SU-DHL-6 (cell line): Measurements from ENCODE around the gene USP10.

Experiments used
- H2AFZ ChIP-seq: fragments of 200-600 bp; sonication (generic); 2 replicates; pipeline ENCODE4 v1.6.1; 2014; ENCODE audit warnings: low read depth, mild to moderate bottlenecking, moderate library complexity, mixed read lengths, antibody characterized with exemption, low read length; ENCODE audit not compliant: severe bottlenecking
- H3F3A ChIP-seq: fragments of 200-600 bp; shearing (Covaris generic); 2 replicates; pipeline ENCODE4 v1.6.0; 2016; ENCODE audit warnings: antibody characterized with exemption, mild to moderate bottlenecking; ENCODE audit not compliant: insufficient read depth
- H3K27ac ChIP-seq: fragments of 200-600 bp; sonication (generic); 2 replicates; pipeline ENCODE4 v1.5.1; 2016; ENCODE audit warnings: low read depth, mild to moderate bottlenecking, low read length, moderate library complexity, mixed read lengths
- H3K27me3 ChIP-seq: fragments of 200-600 bp; sonication (generic), shearing (Covaris generic); 2 replicates; pipeline ENCODE4 v1.6.0; 2014; ENCODE audit warnings: mild to moderate bottlenecking, low read length
- H3K36me3 ChIP-seq: fragments of 200-600 bp; sonication (generic); 2 replicates; pipeline ENCODE4 v1.6.1; 2014; ENCODE audit warnings: mild to moderate bottlenecking, low read length, mixed read lengths
- H3K4me2 ChIP-seq: fragments of 300-600, 200-600 bp; shearing (Covaris generic), sonication (generic); 2 replicates; pipeline ENCODE4 v1.6.0; 2014; ENCODE audit warnings: low read length, low read depth, mild to moderate bottlenecking; ENCODE audit not compliant: poor library complexity, severe bottlenecking
- H3K4me3 ChIP-seq: fragments of 200-600 bp; sonication (generic); 2 replicates; pipeline ENCODE4 v1.5.1; 2014; ENCODE audit warnings: antibody characterized with exemption, low read length, mild to moderate bottlenecking, mixed read lengths; ENCODE audit not compliant: insufficient read depth, poor library complexity, severe bottlenecking
- H3K79me2 ChIP-seq: fragments of 200-600 bp; sonication (generic); 2 replicates; pipeline ENCODE4 v1.6.1; 2014; ENCODE audit warnings: mild to moderate bottlenecking, low read length, moderate library complexity; ENCODE audit not compliant: insufficient read depth
- H3K9ac ChIP-seq: fragments of 200-600 bp; sonication (generic); 2 replicates; pipeline ENCODE4 v1.7.0; 2014; ENCODE audit warnings: mild to moderate bottlenecking, low read length
- H3K9me2 ChIP-seq: fragments of 200-600 bp; sonication (generic); replicated peaks from 2 replicates; pipeline ENCODE4 v1.6.1; 2014; ENCODE audit warnings: low read length; ENCODE audit not compliant: insufficient read depth
- H3K9me3 ChIP-seq: fragments of 200-600 bp; sonication (generic); 2 replicates; pipeline ENCODE4 v1.6.1; 2014; ENCODE audit warnings: low read length, mixed read lengths; ENCODE audit not compliant: insufficient read depth
- H4K20me1 ChIP-seq: fragments of 200-600 bp; sonication (generic); 2 replicates; pipeline ENCODE4 v1.6.1; 2014; ENCODE audit warnings: low read depth, mild to moderate bottlenecking, antibody characterized with exemption, low read length, moderate library complexity, mixed read lengths
- EZH2phosphoT487 ChIP-seq: fragments of 200-600 bp; sonication (generic), shearing (Covaris generic); conservative IDR thresholded peaks from 2 replicates; pipeline ENCODE4 v1.6.1; 2018; ENCODE audit warnings: mild to moderate bottlenecking, antibody characterized with exemption, low read length, moderate library complexity, mixed read lengths
- TF ChIP-seq, protein P1 (sequence below): fragments of 200-600 bp; sonication (generic); IDR thresholded peaks from one replicate; pipeline ENCODE4 v1.5.1; 2017; ENCODE audit warnings: antibody characterized with exemption, mild to moderate bottlenecking, low read length, moderate library complexity; ENCODE audit not compliant: insufficient read depth, poor library complexity, severe bottlenecking

The USP10 gene

GRCh38 chr16:84673203-84673535, 26.6 kb upstream of the USP10 start:
- no peak overlapping the region for H3K9ac ChIP-seq
- H3K27ac ChIP-seq: no peak overlapping the region
- H3F3A ChIP-seq: no peaks in the 10 kb centered on the region
- H3K27me3 ChIP-seq: no peaks in the 10 kb centered on the region
- H3K4me3 ChIP-seq: no peak overlapping the region
- no peaks in the 10 kb centered on the region for H3K36me3 ChIP-seq
- H3K9me2 ChIP-seq: no peaks in the 10 kb centered on the region
- H2AFZ ChIP-seq: no peak overlapping the region
- no peaks in the 10 kb centered on the region for H3K79me2 ChIP-seq
- TF ChIP-seq, protein P1, sequence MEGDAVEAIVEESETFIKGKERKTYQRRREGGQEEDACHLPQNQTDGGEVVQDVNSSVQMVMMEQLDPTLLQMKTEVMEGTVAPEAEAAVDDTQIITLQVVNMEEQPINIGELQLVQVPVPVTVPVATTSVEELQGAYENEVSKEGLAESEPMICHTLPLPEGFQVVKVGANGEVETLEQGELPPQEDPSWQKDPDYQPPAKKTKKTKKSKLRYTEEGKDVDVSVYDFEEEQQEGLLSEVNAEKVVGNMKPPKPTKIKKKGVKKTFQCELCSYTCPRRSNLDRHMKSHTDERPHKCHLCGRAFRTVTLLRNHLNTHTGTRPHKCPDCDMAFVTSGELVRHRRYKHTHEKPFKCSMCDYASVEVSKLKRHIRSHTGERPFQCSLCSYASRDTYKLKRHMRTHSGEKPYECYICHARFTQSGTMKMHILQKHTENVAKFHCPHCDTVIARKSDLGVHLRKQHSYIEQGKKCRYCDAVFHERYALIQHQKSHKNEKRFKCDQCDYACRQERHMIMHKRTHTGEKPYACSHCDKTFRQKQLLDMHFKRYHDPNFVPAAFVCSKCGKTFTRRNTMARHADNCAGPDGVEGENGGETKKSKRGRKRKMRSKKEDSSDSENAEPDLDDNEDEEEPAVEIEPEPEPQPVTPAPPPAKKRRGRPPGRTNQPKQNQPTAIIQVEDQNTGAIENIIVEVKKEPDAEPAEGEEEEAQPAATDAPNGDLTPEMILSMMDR: no peak
- no peak for TF ChIP-seq EZH2phosphoT487
- H3K9me3 ChIP-seq: no peaks in the 10 kb centered on the region
- no peaks in the 10 kb centered on the region for H4K20me1 ChIP-seq
- no peak overlapping the region for H3K4me2 ChIP-seq

DNA sequence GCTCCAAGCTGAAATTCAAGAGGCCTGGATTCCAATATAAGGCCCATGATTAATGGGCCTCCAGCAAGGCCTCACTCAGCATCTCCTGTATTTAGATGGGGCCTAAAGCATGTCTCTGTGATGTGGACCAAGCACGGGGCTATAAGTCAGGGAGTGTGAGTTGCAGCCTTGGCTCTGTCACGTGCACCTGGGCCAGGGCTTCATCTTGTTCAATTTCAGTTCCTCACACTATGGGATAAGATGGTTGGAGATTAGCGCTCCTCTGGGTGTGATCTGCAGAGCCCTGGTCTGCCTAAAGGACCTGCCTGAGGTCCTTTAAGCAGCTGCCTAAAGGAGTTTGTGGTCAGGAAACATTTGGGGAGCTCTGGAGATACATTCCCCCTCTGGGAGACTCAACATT, 26.2 kb upstream of the USP10 start:
- no peaks in the 10 kb centered on the region for H3K79me2 ChIP-seq
- no peak overlapping the region for H2AFZ ChIP-seq
- H3F3A ChIP-seq: no peaks in the 10 kb centered on the region
- H3K27me3 ChIP-seq: no peaks in the 10 kb centered on the region
- H3K27ac ChIP-seq: no peak overlapping the region
- no peak overlapping the region for H3K4me3 ChIP-seq
- no peaks in the 10 kb centered on the region for H4K20me1 ChIP-seq
- H3K9me3 ChIP-seq: no peaks in the 10 kb centered on the region
- H3K4me2 ChIP-seq: no peak overlapping the region
- H3K36me3 ChIP-seq: no peaks in the 10 kb centered on the region
- TF ChIP-seq, protein P1: no peak
- no peak for TF ChIP-seq EZH2phosphoT487
- H3K9ac ChIP-seq: no peak overlapping the region
- H3K9me2 ChIP-seq: no peaks in the 10 kb centered on the region

DNA sequence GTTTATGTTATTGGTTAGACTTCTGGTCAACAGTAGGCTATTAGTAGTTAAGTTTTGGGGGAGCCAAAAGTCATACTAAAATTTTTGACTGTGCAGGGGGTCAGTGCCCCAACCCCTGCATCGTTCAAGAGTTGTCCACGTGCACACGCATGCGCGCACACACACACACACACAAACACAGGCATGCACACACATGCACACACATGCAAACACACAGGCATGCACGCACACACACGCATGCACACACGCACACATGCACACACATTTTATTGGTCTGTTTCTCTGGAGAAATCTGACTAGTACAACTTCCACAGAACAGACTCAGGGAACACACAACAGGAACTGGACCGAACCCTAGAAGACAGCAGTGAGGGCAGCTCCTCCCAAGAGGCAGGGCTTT, 24.4 kb upstream of the USP10 start:
- TF ChIP-seq EZH2phosphoT487: no peak
- TF ChIP-seq, protein P1: no peak
- Histone ChIP-seq H3K4me3 (no peak overlapping the region), H4K20me1 (no peaks in the 10 kb centered on the region), H3K4me2 (no peak overlapping the region), H3F3A (no peaks in the 10 kb centered on the region), H3K9ac (no peak overlapping the region), H3K36me3 (no peaks in the 10 kb centered on the region), H3K9me3 (no peaks in the 10 kb centered on the region), H3K9me2 (no peaks in the 10 kb centered on the region), H3K27ac (no peak overlapping the region), H3K27me3 (no peaks in the 10 kb centered on the region), H2AFZ (no peak overlapping the region), H3K79me2 (no peaks in the 10 kb centered on the region)

DNA sequence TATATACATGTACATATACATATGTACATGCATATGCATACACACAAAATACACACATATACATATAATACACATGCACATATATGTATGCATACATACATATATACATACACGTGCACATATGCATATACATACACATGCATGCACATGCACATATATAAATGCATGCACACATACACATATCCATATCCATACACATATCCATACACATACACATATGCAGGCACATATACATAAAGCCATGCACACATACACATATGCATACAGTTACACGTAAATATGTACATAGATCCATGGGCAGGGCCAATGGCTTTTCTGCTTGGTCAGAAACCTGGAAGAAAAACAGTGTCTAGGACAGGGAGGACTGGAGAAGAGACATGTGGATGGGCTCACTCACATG, 23.9 kb upstream of the USP10 start:
- Histone ChIP-seq H3K4me2 (no peak overlapping the region), H3K36me3 (no peaks in the 10 kb centered on the region), H3K9me3 (no peaks in the 10 kb centered on the region), H3F3A (no peaks in the 10 kb centered on the region), H3K27ac (no peak overlapping the region), H3K79me2 (no peaks in the 10 kb centered on the region), H4K20me1 (no peaks in the 10 kb centered on the region), H3K9ac (no peak overlapping the region), H3K27me3 (no peaks in the 10 kb centered on the region), H3K9me2 (no peaks in the 10 kb centered on the region), H3K4me3 (no peak overlapping the region), H2AFZ (no peak overlapping the region)
- no peak for TF ChIP-seq EZH2phosphoT487
- TF ChIP-seq, protein P1: no peak
